Stimulated activated CD8-positive, alpha-beta memory T cell treated with anti-CD3 and anti-CD28 coated beads, Interleukin-4, amount 100 ng/mL, for 24 hours (primary cell): ENCODE measurements around the gene BTBD10.

Source experiments
- DNase-seq: peaks from one replicate; pipeline ENCODE4 v3.0.0-alpha.2; 2020; ENCODE audit warnings: low read depth

The BTBD10 gene

DNA sequence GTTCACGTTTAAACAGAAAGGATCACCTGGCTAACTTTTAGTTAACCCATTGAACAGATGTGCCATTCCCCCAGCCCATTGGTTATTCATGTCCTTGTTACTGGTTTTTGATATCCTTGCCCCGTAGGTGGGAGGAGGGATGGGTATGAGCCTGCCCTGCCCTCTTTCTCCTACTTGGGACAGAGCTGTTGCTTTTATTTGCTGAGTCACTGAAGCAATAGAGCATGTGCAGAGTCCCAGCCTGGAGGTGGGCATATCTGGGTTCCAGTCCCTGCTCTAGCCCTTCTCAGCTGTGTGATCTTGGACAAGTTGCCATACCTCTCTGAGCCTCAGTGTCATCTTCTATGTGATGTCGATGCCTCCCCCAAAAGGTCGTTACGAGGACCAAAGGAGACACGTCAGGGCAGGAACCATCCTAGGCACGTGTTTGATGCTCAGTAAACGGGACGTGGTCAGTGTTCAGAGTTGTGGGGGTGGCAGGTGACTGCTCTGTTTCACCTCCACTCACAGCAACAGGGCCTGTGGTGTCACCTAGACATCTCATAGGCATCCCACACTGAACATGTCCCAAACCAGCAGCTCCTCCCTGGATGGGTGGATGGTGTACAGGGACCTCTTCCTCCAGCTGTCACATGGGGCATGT, 124.5 kb downstream of the BTBD10 start:
- DNase-seq: no peak

DNA sequence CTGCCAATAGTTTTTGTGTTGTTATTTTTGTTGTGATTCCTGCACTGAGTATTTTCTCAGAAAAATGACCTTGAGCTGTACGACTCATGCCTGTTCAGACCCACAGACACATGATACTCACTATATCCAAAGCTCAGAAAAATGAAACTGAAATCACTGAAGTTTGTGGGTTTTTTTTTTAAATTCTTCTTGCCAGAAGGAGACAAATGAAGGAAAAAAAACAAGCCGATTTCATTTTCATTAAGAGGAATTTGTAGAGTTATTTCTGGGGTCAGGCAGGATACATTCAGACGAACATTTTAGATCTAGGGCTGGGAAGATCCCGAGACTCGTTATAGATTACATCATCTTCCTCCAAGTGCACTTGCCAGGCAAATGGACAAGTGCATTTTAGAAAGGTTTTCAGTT, 125.0 kb downstream of the BTBD10 start:
- no peak for DNase-seq
